ENCODE data around the gene EPB42. TPM values are rescaled to one million over a fixed set of nuclear protein-coding genes. Genes with fewer than 3 reads are reported as not detected.

The EPB42 gene
- total RNA-seq, 1 experiment from 2014 or later: not detected

DNA sequence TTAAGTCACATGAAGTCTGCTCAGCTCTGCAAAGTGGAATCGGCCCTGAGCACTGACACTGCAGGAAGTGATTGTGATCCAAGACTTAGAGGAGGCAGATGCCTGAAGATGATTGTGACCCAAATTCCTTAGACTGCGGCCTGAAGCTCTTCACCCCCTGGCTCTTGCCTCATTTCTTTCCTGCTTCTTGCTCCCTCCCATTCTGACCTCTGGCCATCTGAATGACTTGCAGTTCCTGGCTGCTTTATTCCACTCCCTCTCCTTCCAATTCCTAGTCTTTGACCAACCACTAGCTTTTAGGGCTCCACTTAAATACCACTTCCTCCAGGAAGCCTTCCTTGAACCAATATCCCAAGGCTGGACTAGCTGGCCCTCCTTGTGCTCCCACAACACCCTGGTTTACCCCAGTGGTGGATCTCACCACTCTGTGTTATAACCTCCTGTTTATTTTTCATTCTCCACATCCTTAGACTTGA is 9.9 kb upstream of the EPB42 start:
- H2BK15ac ChIP-seq (ENCODE audit: low read depth, low read length): no peak overlapping the region
- H3K23ac ChIP-seq (ENCODE audit: insufficient read length, low read depth, low read length): no peak overlapping the region
- no peak overlapping the region for H2BK12ac ChIP-seq (ENCODE audit: insufficient read length, low read depth, low read length)
- TF ChIP-seq, protein P1, sequence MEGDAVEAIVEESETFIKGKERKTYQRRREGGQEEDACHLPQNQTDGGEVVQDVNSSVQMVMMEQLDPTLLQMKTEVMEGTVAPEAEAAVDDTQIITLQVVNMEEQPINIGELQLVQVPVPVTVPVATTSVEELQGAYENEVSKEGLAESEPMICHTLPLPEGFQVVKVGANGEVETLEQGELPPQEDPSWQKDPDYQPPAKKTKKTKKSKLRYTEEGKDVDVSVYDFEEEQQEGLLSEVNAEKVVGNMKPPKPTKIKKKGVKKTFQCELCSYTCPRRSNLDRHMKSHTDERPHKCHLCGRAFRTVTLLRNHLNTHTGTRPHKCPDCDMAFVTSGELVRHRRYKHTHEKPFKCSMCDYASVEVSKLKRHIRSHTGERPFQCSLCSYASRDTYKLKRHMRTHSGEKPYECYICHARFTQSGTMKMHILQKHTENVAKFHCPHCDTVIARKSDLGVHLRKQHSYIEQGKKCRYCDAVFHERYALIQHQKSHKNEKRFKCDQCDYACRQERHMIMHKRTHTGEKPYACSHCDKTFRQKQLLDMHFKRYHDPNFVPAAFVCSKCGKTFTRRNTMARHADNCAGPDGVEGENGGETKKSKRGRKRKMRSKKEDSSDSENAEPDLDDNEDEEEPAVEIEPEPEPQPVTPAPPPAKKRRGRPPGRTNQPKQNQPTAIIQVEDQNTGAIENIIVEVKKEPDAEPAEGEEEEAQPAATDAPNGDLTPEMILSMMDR (conservative IDR thresholded peaks at IDR 0.05): no peak
- no peaks in the 10 kb centered on the region for H3K4me1 Mint-ChIP-seq
- no peaks in the 10 kb centered on the region for H3K79me2 ChIP-seq (ENCODE audit: insufficient read depth, low read length)
- no CpG with 5 or more reads among the region's 2 CpGs for WGBS (ENCODE audit: extremely low coverage, insufficient read length, low lambda C conversion rate)
- H3K9ac ChIP-seq (ENCODE audit: extremely low read depth, insufficient read length, low read length): no peak overlapping the region
- H3K4me3 Mint-ChIP-seq: no peak overlapping the region
- H3K79me1 ChIP-seq (ENCODE audit: insufficient read depth, low read depth, low read length, poor library complexity, severe bottlenecking): no peaks in the 10 kb centered on the region
- no peaks in the 10 kb centered on the region for H3K27me3 ChIP-seq (ENCODE audit: insufficient read depth, low read length)
- H3T11ph ChIP-seq (ENCODE audit: low read length): no peak overlapping the region
- no peaks in the 10 kb centered on the region for H4K20me1 ChIP-seq (ENCODE audit: control insufficient read depth, insufficient read depth, insufficient read length)
- H3K27me3 Mint-ChIP-seq (ENCODE audit: low read depth): peaks cover 17% of the 10 kb centered on the region
- no peaks in the 10 kb centered on the region for H3K9me3 ChIP-seq (ENCODE audit: control insufficient read depth, low read depth, low read length)
- H2BK20ac ChIP-seq (ENCODE audit: low read depth, low read length, poor library complexity, severe bottlenecking): no peak overlapping the region
- H3K27ac Mint-ChIP-seq: peak overlapping the region in 1 of 3 experiments; percentile 36; a peak in 1 of 7 replicates
- H2BK120ac ChIP-seq (ENCODE audit: low read depth, low read length, poor library complexity, severe bottlenecking): no peak overlapping the region
- no peak overlapping the region for H3K56ac ChIP-seq (ENCODE audit: insufficient read length, low read depth, low read length)
- no peak overlapping the region for H4K91ac ChIP-seq (ENCODE audit: insufficient read length, low read depth, low read length)
- H3K27ac ChIP-seq (ENCODE audit: insufficient read length, low read depth, low read length): no peak overlapping the region
- H3K4me2 ChIP-seq (ENCODE audit: insufficient read depth, insufficient read length, low read length): no peak overlapping the region
- H3K18ac ChIP-seq (ENCODE audit: insufficient read length, low read depth, low read length): no peak overlapping the region
- H3K4me1 ChIP-seq (ENCODE audit: insufficient read depth, low read length): no peaks in the 10 kb centered on the region
- no peak overlapping the region for H2AFZ ChIP-seq (ENCODE audit: low read length)
- no peak overlapping the region for H3K4ac ChIP-seq (ENCODE audit: low read depth, low read length)
- no peak overlapping the region for H2AK5ac ChIP-seq (ENCODE audit: insufficient read length, low read length)
- H3K9me3 Mint-ChIP-seq: no peaks in the 10 kb centered on the region; a peak in 1 of 5 replicates
- no peak overlapping the region for H4K5ac ChIP-seq (ENCODE audit: insufficient read length, low read depth, low read length)
- H3K14ac ChIP-seq (ENCODE audit: insufficient read depth, low read length): no peak overlapping the region
- no peak for DNase-seq
- H3K23me2 ChIP-seq (ENCODE audit: insufficient read length, low read depth, low read length, poor library complexity, severe bottlenecking): no peaks in the 10 kb centered on the region
- no peak overlapping the region for H4K8ac ChIP-seq (replicated peaks; ENCODE audit: insufficient read length, low read depth, low read length)
- no peaks in the 10 kb centered on the region for H3K36me3 Mint-ChIP-seq (ENCODE audit: insufficient read depth in 1 of 3, low read depth in 3 of 3)
- no peak overlapping the region for H2BK5ac ChIP-seq (ENCODE audit: insufficient read length, low read length)
